ENCODE data around the gene TRIM38.

TRIM38 gene

GRCh38 chr6:26025047-26025893 lies 62.7 kb downstream of the TRIM38 start:
- no peaks in the 10 kb centered on the region for H3K9me3 ChIP-seq (ENCODE audit: control insufficient read depth, insufficient read depth, low read depth, low read length)
- H3K4me1 ChIP-seq (ENCODE audit: control insufficient read depth, insufficient read depth, low read length) = peaks cover 18% of the 10 kb centered on the region
- H3K27ac ChIP-seq (ENCODE audit: extremely low read depth, low read depth, low read length) = no peak overlapping the region
- CTCF ChIA-PET = interaction anchor here (0.6 to 17.8 kb wide), 19 partner anchors 9 to 558 kb away, joined by 3 to 198 read pairs (median 5); partner anchors contain the start of gene TRIM38
- no peaks in the 10 kb centered on the region for H3K36me3 ChIP-seq (ENCODE audit: control insufficient read depth in 2 of 2, insufficient read depth in 1 of 2, low read length in 2 of 2)
- POLR2A ChIA-PET = interaction anchor here (0.7 to 3.4 kb wide), 12 partner anchors 8 to 260 kb away, joined by 3 to 57 read pairs (median 12); a partner anchor contains a TSS
- TF ChIP-seq ZNF18 (tag by site-specific recombination; IDR thresholded peaks at IDR 0.05) = no peak
- TF ChIP-seq ZSCAN4 (tag by site-specific recombination; IDR thresholded peaks at IDR 0.05) = no peak
- no peak for TF ChIP-seq ZNF223 (tag by site-specific recombination; IDR thresholded peaks at IDR 0.05)
- TF ChIP-seq PRDM2 (tag by site-specific recombination; IDR thresholded peaks at IDR 0.05; ENCODE audit: borderline replicate concordance) = no peak
- TF ChIP-seq PRDM6 (tag by site-specific recombination; IDR thresholded peaks at IDR 0.05) = peak; percentile 99
- no peak for TF ChIP-seq ZNF266 (tag by site-specific recombination; IDR thresholded peaks at IDR 0.05; ENCODE audit: low read depth)
- no peak; the same call in 1 of the 2 replicates for TF ChIP-seq ZNF2 (tag by site-specific recombination; IDR thresholded peaks at IDR 0.05)
- TF ChIP-seq GLI2 (tag by site-specific recombination; IDR thresholded peaks at IDR 0.05; ENCODE audit: borderline replicate concordance, low read depth) = no peak
- TF ChIP-seq BCL6B (tag by site-specific recombination; IDR thresholded peaks at IDR 0.05) = no peak
- TF ChIP-seq ZNF248 (tag by site-specific recombination; IDR thresholded peaks at IDR 0.05) = no peak
- TF ChIP-seq ZXDB (tag by site-specific recombination; IDR thresholded peaks at IDR 0.05) = peak; percentile 13; the same call in 1 of the 2 replicates
- peak; percentile 65; the same call in 1 of the 2 replicates for TF ChIP-seq PRDM1 (tag by site-specific recombination; IDR thresholded peaks at IDR 0.05)
- no peak for TF ChIP-seq ZNF155 (tag by site-specific recombination; IDR thresholded peaks at IDR 0.05)
- TF ChIP-seq ZBTB49 (tag by site-specific recombination; IDR thresholded peaks at IDR 0.05; ENCODE audit: low read depth) = no peak
- no peak for TF ChIP-seq ZBTB44 (tag by site-specific recombination; IDR thresholded peaks at IDR 0.05)
- H3K4me3 ChIP-seq (ENCODE audit: low read depth, low read length) = no peak overlapping the region
